ENCODE results near the gene ITPR1. TPM values are rescaled to one million over a fixed set of nuclear protein-coding genes. Genes with fewer than 3 reads are reported as not detected.
"Not testable (repeated sequence)": the region's sequence is repeated elsewhere in the genome, so short reads cannot be mapped to it uniquely, and the experiment has no call there.

Gene ITPR1
- total RNA-seq (2014; rRNA removed; shearing (Covaris generic)) = 11.4 and 13.2 TPM in 2 replicates

DNA sequence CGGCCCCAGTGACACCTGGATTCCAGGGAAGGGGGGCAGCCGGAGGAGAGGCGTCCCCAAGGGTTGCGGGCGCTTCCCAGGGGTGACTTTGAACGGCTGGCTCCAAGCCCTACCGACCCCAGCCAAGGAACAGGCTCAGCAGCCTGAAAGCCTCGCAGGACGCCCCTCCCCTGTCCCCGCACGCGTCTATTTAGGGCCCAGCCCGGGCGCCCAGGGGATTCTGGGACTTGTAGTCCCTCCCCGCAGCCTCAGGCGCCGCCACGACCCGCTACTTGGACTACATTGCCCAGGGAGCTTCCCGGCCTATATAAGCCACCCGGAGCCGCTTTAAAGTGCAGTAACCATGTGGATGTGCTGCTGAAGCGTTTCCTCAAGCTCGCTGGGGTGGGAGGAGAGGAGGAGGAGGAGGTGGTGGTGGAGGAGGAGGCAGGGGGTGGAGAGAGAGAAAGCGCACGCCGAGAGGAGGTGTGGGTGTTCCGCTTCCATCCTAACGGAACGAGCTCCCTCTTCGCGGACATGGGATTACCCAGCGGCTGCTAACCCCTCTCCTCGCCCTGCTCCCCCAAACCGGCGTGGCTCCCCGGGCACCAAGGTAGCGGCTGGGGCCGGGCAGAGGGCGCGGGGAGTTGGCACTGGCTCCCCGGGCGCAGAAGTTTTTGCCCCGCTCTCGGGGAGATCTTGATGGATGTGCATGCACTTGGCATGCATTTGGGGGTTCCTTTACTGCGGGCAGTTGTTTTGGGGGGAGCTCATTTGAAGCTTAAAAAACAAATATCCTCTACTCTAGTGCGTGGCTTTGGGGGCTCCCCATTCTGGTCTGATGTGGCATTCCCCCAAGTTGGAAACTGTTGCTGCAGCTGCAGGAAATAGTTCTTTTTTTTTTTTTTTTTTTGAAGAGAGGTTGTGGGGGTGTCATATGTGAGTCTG lies at the start of gene ITPR1:
Gene ITPR1, plus strand, starts transcription at position 335 of the 927 bp plus-strand sequence. CDS start 23,144 bp downstream, outside the sequence.
- peak; percentile 99 for DNase-seq (ENCODE audit: low read depth)

DNA sequence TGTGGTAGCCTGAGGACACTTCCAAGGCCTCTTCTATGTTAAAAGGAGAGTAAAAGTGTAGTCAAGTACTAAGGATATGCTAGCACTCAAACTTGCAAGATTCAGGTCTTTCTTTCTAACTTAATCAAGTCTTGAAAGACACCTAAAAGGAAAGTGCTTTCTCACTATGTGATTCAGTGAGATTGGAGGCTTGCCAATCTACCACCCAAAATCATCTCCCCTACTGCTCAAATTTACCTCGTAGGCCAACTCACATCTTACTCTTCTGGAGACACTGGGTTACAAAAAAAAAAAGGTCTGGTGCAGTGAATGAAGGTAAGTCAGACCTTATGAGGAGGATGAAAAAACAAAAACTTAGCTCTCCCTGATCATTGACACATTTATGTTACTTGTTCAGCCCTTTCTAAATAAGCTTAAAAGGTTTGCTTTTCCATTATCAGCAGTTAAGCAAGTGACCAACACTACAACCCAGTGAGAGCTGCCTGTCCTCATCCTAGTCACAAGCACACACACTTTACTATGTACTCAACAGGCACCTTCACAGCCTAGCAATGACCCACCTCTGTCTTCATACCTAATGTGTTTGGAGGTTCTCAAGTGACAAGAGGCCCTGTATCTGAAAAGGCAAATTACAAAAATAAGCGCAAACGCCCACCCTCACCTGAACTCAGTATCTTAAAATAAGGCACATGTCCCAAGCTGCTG lies 45.7 kb upstream of the ITPR1 start:
- no peak for DNase-seq (ENCODE audit: low read depth)

DNA sequence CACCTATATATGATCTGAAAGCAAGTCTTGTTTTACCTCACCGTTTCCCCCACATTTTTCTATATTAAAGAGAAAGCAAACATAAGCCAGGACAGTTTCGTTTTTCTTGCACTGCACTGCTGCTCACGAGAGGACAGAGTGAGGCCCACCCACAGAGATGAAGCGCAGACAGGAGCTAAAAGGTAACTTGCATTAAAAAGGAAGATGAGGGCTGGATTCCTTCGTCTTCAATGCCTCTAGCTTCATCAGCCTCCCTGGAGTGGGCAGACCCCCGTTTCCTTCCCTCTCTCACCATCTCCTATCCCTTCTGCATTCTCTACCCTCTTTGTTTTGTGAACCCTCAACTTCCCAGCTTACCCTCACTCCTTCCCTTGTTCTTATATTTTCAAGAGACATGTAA lies 45.0 kb upstream of the ITPR1 start:
- no peak for DNase-seq (ENCODE audit: low read depth)

DNA sequence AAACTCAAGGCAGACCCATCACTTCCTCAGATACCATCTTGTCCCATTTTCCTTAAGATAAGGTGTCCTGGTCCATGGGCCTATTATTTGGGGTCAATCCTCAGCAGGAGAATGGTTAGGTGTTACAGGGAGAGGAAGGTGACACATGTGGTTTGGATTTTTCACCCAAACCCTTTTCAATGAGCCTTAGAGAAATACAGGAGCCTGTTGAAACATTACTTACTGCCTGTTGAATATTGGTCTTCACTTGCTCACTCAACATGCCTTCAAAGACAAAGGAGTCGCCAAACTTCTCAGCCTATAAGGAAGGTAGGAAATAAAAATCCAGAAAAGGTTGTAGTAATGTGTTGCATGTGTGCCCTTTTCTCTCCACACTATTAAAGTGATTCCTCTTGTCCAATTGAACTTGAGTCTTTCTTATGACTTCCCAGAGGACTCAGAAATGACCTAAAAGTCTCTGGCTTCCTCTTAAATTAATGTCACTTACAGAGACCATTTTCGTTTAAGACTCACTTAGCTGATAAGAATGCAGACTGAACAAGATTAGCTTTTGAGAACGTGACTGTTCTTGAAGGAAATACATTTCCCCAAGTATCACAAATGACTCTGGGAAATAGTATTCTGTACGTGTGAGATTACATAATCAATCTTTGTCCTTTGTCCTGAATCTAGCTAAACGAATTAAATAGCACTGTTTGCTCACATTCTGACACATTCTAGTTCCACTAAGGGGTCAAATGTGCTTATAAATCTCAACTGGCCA lies 43.9 kb upstream of the ITPR1 start:
- no peak for DNase-seq (ENCODE audit: low read depth)

DNA sequence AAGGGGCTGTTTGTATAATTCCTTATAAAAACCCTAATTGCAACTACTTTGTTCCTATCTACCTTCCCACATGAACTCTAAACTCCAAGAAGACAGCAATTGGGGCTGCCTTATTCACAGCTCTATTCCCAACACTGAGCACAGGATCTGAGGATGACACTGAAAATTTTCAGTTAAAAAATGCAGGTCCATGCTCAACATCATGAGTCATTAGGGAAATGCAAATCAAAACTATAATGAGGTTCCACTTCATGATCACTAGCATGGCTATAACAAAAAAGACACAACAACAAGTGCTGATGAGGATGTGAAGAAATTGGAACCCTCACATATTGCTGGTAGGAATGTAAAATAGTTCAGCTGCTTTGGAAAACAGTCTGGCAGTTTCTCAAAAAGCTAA lies 39.0 kb upstream of the ITPR1 start:
- DNase-seq (ENCODE audit: low read depth) = no peak

DNA sequence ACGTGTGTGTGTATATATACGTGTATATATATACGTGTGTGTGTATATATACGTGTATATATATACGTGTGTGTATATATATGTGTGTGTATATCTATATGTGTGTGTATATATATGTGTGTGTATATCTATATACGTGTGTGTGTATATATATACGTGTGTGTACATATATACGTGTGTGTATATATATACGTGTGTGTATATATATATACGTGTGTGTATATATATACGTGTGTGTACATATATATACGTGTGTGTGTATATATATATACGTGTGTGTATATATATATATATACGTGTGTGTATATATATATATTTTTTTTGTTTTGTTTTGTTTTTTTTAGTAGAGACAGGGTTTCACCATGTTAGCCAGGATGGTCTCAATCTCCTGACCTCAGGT lies 36.4 kb upstream of the ITPR1 start:
- DNase-seq (ENCODE audit: low read depth) = not testable (repeated sequence)

DNA sequence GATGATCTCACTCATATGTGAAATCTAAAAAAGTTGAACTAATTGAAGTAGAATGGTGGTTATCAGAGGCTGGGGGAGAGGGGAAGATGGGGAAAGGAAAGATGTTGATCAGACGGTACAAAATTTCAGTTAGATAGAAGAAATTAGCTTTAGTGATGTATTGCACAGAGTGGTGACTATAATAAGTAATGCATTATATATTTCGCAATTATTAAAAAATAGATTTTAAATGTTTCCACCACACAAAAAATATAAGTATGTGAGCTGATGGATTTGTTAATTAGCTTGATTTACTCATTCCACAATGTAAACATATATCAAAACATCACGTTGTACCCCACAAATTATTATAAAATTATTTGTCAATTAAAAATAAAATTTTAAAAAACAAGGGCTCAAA lies 34.2 kb upstream of the ITPR1 start:
- DNase-seq (ENCODE audit: low read depth) = no peak

DNA sequence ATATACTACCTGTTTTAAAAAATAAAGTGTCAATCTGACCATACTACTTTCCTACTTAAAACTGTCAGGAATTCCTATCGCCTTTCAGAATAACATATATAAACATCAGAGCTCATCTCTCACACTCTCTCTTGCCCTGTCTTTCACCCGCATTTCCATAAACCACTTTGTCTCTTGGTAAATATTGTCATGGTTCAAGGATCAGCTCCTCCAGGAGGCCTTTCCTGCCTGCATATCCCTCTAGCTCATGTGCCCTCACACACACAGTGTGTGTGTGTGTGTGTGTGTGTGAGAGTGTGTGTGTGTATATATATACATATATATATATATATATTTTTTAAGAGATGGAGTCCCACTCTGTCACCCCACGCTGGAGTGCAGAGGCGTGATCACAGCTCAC lies 32.8 kb upstream of the ITPR1 start:
- no peak for DNase-seq (ENCODE audit: low read depth)

DNA sequence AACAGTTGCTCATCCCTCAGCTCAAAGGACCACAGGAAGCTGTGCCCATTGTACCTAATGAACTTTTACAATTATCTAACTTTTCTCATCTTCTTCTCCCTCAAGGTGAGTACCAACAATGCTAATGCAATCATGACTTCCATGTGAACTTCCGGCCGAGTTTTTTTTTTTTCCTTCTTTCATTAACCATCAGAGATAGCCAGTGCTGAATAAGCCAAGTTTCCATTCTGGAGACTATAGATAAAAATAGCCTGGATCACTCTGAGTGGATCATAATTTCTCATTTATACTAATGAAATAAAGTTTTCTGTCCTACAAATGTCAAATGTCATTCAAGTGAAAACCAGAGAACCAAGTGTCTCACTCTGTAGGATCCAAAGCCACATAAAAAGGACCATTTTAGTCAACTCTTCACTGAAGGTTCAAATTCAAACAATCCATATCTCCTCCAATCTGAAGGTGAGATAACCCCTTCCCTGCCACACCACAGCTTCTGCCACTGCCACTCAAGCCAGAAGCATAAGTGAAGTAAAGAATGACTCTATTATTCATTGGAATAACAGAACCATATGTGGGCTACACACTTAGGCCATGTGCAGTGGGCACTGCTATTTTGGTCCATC lies 31.6 kb upstream of the ITPR1 start:
- no peak for DNase-seq (ENCODE audit: low read depth)

DNA sequence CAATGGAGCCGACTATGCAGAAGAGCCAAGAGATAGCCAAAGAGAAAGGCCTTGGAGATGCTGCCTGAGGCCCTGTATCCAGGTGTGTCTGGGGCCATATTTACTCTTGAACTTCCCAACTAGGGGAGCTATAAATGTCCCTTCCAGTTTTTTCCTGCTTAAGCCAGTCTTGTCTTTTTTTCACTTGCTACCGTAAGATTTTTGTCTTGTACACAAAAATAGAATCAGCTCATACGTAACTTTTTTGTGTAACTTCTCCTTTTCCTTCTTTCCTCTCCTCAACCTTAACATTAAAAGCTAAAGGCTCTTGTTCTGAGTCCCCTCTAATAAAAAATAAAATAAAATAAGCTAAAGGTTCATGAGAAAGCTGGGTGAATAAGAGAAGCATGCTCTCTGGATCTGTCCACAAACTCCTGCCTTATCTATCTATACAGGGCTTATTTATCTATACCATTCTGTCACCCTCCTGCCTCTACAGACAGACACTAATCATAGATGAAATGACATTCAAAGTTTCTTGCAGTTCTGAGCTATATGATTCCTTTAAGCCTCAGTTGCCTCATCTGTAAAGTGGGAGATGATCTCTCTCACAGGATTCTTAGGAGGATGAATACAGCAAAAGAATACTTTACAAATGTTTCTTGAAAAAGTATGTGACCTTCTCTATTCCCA lies 30.6 kb upstream of the ITPR1 start:
- no peak for DNase-seq (ENCODE audit: low read depth)

DNA sequence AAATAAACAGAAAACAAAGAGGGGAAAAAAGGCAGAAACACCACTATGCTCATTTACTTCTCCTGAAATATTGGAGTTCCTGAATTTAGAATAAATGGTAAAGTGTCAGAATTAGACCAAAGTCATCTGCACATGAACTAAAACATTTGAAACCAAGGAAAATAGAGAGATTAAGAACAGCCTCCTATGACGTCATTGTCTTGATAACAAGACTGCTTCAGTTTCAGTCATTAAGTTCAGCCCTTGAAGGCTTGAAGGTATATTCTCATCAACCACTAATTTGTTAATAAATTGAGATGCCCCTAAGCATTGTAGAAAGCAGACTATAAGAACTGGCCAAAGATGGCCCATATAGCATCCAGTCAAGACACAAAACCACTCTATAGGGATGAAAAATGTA lies 28.6 kb upstream of the ITPR1 start:
- DNase-seq (ENCODE audit: low read depth) = no peak

DNA sequence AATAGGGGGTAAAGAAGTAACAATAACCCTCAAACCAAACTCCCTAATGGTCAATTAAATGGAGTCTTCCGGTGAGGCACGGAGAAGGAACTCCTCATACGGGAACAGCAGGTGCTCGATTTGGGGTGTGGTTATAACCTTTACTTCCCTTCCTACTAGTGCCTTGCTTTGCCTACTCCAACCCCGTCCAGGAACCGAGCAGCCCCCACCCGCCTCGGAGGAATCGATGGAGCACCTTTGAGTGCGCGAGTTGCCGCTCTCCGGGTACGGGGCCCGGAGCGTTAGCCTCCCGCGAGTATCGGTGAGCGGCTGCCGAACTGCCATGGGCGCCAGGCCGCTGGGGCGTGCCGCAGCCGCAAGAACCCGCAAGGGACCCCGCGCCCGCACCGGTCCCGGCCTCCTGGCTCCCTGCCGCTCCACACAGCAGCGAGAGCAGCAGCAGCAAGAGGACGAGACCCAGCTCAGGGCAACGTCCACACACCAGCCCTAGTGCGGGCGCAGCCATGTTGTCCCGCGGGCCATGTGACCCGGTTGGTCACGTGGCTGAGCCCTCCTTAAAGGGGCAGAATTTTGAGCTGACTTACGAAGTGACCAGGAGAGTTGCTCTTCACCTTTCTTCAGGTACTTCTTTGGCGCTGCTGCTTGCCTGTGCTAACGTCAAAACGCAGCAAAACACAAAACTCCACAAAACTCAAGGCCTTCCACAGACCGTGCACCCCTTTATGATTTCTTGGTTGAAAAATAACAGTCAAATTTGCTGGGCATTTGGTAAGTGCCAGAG lies 26.2 kb upstream of the ITPR1 start, which contains the start of gene SUMF1:
Gene SUMF1, minus strand, starts transcription at position 529 of the 781 bp plus-strand sequence. Its CDS starts 24 bp downstream, at position 505.
- DNase-seq (ENCODE audit: low read depth) = peak; percentile 77

DNA sequence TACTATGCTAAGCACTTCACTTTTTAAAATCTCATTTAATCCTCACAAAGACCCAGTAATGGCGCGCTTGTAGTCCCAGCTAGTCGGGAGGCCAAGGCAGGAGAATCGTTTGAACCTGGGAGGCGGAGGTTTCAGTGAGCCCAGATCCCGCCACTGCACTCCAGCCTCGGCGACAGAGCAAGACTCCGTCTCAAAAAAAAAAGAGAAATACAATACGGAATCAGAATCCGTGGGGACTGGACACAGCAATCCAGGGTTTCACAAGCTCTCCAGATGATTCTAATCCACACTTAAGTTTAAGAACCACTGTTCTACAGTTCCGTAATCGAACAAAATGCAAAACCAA lies 25.7 kb upstream of the ITPR1 start:
- peak; percentile 9 for DNase-seq (ENCODE audit: low read depth)

DNA sequence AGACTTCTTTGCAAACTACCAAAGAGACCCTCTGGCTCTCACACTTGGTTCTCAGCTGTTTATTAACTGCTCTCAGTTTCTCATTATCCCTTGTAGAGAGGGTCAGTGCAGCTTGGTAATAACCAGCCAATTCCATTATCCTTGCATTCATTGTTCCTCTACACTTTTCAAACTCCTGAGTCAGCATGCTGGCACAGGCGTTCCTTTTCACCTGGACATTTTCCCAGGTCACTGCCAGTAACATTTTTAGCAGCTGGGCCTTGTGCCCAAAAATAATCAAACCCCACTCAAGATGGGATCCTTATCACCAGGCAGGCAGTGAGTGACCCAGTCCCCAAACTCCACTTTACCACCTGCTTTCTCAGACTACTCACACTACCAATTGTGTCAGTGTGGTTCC lies 21.2 kb upstream of the ITPR1 start:
- DNase-seq (ENCODE audit: low read depth) = no peak

DNA sequence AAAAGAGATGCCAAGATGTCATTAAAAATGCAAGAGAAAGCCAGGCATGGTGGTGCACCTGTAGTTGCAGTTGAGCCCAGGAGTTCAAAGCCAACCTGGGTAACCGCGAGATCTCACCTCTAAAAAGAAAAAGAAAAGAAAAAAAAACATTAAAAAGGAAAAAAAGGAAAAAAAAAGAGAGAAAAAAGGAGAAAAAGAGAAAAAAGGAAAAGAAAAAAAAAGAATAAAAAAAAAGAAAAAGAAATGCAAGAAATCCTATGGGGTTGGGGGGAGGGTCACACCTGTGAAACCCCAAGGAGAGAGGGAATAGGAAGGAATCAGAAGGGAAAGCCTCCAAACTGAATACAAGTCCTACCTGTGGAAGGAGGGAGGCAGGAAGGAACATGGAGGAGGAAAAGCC lies 20.8 kb upstream of the ITPR1 start:
- DNase-seq (ENCODE audit: low read depth) = no peak

DNA sequence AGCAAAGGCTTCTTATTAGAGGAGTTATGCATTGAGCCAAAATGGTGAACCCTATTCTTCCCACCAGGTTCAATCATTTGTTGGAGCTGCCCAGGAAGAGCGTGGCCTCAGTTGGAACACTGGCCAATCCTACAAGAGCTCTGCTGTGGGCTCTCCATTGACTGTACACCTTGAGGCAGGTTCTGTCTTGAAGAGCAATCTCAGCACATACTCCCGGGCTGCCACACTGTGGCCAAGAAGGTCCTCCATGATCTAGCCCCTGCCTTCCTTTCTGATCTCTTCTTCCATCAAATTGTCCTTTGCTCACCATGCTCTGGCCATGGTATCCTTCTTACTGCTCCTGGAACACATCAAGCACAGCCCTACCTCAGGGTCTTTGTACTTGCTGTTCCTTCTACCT lies 20.4 kb upstream of the ITPR1 start:
- no peak for DNase-seq (ENCODE audit: low read depth)

DNA sequence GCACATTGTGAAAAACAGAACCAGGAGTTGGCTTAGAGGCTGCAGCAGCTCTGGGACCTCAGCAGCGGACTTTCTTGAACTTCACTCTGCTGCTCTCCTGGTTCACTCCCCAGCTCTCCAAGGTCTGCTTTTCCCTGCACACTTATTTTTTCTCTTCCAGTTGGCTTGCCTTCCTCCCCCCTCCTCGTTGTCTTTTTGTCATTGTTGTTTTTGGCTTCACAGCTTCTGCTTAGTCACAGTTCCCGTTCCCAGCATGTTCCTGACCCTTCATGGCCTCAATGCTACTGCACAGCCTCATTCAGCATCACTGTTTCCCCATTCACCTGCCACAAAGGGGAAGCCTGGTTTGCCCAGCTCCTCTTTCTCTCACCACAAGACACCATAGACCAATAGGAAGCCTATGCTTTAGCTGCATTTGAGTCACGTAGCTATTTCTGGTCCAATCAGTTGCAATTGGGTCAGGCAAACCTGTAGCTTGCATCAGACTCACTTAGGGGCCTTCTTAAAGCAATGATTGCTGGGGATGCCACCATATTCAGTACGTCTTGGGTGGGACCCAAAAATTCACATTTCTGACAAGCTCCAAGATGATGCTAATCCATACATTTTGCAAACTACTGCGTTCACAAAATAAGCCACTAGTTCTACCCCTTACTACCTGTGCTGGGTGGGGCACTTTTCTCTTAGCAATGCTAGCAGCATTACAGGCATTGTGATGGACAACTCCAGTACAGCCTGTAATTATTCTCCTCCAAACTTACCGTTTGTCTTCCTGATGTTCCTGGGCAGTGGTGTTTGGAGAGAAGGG lies 18.3 kb upstream of the ITPR1 start:
- DNase-seq (ENCODE audit: low read depth) = peak; percentile 75

DNA sequence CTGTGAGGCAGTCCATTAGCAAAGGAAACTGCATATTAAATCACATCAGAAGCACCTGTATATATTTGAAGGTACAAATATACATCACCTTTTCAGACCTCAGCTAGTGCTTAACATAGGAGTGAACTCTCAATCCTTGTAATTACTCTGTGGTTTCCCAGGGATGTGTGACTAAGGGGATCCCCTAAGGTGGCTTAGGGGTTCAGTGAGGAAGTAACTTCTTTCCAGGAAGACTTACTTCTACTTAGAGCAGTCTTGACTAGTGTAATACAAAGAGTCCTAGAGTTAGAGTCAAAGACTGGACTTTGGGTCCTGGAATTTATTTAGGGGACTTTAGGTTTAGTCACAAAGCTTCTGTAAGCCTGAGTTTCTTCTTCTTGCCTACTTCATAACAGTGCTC lies 17.3 kb upstream of the ITPR1 start:
- no peak for DNase-seq (ENCODE audit: low read depth)

DNA sequence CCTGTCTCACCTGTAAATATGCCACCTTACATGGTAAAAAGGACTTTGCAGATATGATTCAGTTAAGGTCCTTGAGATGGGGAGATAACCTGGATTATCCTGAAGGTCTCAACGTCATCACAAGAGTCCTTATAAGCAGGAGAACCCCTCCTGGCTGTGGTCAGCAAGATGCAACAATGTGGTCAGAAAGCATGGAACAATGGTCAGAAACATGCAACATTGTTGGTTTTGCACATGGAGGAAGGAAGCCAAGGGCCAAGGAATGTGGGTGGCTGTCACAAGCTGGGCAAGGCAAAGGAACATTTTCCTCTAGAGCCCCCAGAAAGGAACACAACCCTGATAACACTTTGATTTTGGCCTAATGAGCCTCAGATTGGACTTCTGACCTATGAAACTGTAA lies 16.7 kb upstream of the ITPR1 start:
- peak; percentile 28 for DNase-seq (ENCODE audit: low read depth)

DNA sequence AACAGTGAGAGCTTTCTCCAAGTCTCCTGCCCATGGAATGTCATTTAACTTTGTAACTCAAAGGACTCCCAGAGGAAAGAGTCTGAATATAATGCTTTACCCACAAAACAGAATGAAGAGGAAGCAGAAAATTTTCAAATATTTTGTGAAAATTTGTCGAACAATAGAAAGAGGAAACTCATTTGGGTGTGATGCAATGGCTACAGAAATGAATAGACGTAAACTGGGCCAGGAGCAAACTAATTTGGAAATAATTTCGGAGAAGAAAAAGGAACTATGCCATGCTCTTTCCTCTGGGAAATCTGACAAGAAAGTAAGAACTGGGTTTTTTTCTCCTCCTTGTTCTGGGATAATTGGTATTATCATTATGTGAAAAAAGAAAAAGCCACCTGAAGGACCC lies 14.9 kb upstream of the ITPR1 start:
- DNase-seq (ENCODE audit: low read depth) = no peak
